ENCODE data around the gene TRIM58. TPM values are rescaled to one million over a fixed set of nuclear protein-coding genes. Genes with fewer than 3 reads are reported as not detected.

TRIM58 gene
- total and polyA plus RNA-seq, 9 of the 15 experiments (the other 6 are each of a cell fraction or from before 2014, with no cell fraction given) = 3.8 to 19.1 (median 7.2) TPM

- TF ChIP-seq SFPQ (IDR thresholded peaks at IDR 0.05; ENCODE audit: low read depth, low read length) = no peak
- TF ChIP-seq PTRF (tag; IDR thresholded peaks at IDR 0.05) = no peak
- TF ChIP-seq ZBTB2 (IDR thresholded peaks at IDR 0.05) = 0 out of 2 replicates have a peak, but pooled peaks have one; percentile 16
- no peak for TF ChIP-seq GTF2B (IDR thresholded peaks at IDR 0.05; ENCODE audit: extremely low read depth, insufficient read length)
- TF ChIP-seq ZNF143 (CRISPR knock-in tag; IDR thresholded peaks at IDR 0.05) = no peak
- 0 out of 2 replicates have a peak, but pooled peaks have one; percentile 24 for TF ChIP-seq THAP7 (CRISPR knock-in tag; IDR thresholded peaks at IDR 0.05)
- TF ChIP-seq NFIX (CRISPR knock-in tag; IDR thresholded peaks at IDR 0.05; ENCODE audit: low read depth) = no peak
- TF ChIP-seq RCOR1 (IDR thresholded peaks at IDR 0.05; ENCODE audit: borderline replicate concordance in 1 of 2, low read depth in 2 of 2, low read length in 2 of 2) = no peak
- TF ChIP-seq ZNF280B (CRISPR knock-in tag; IDR thresholded peaks at IDR 0.05) = no peak
- TF ChIP-seq ETS2 (tag; IDR thresholded peaks at IDR 0.05; ENCODE audit: borderline replicate concordance, poor library complexity, severe bottlenecking) = no peak
- no peak for TF ChIP-seq ZKSCAN8 (CRISPR knock-in tag; IDR thresholded peaks at IDR 0.05)
- no peak for TF ChIP-seq TRIM28 (IDR thresholded peaks at IDR 0.05)
- TF ChIP-seq ZBTB9 (CRISPR knock-in tag; IDR thresholded peaks at IDR 0.05) = 0 out of 2 replicates have a peak, but pooled peaks have one; percentile 41
- no peak for TF ChIP-seq CC2D1A (IDR thresholded peaks at IDR 0.05)
- no peak for TF ChIP-seq PKNOX1 (IDR thresholded peaks at IDR 0.05)
Observed at GRCh38 chr1:247857985-247858619, 1.1 kb downstream of the TRIM58 start (continued).
